GM12874 (cell line): ENCODE data around the gene MYLK.

Experiments used
- TF ChIP-seq, protein P1 (sequence below): IDR thresholded peaks from 2 replicates; pipeline ENCODE4 v1.5.1; 2011; ENCODE audit warnings: low read depth, mild to moderate bottlenecking, control low read depth, low read length, moderate library complexity; ENCODE audit not compliant: insufficient read depth

The MYLK gene

DNA sequence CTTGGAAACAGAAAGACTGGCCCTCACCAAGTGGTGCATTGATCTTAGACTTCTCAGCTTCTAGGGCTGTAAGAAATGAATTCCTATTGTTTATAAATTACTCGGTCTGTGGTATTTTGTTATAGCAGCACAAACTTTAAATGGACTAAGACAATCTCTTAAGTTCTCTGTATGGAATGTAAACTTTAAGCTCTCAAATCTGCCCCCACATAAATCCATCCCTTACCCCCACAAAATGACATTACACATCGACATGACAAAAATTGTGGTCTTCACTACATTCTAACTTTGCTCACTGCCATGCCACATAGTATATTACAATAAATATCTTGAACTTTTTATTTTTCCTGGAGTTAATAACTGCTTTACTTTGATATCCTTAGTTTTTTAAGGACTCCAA lies 121.3 kb downstream of the MYLK start:
- TF ChIP-seq, protein P1, sequence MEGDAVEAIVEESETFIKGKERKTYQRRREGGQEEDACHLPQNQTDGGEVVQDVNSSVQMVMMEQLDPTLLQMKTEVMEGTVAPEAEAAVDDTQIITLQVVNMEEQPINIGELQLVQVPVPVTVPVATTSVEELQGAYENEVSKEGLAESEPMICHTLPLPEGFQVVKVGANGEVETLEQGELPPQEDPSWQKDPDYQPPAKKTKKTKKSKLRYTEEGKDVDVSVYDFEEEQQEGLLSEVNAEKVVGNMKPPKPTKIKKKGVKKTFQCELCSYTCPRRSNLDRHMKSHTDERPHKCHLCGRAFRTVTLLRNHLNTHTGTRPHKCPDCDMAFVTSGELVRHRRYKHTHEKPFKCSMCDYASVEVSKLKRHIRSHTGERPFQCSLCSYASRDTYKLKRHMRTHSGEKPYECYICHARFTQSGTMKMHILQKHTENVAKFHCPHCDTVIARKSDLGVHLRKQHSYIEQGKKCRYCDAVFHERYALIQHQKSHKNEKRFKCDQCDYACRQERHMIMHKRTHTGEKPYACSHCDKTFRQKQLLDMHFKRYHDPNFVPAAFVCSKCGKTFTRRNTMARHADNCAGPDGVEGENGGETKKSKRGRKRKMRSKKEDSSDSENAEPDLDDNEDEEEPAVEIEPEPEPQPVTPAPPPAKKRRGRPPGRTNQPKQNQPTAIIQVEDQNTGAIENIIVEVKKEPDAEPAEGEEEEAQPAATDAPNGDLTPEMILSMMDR: no peak

DNA sequence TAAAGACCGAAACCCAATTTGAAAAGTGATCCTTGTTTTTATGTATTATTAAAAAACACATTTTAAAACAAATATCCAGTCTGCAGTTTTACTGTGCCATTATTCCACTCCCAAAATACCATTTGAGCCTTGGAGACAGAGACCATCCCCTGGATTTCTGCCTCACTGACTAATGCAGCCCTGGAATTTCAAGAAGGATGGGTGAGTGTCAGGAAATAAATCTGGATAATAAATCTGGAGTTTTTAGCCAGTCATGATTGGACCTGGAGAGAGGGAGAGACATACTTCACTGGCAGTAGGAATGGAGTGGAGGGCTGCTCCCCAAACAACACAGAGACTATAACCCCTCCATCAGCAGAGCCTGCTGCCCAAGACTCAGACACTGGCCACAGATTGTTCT lies 123.3 kb downstream of the MYLK start:
- TF ChIP-seq, protein P1: no peak

DNA sequence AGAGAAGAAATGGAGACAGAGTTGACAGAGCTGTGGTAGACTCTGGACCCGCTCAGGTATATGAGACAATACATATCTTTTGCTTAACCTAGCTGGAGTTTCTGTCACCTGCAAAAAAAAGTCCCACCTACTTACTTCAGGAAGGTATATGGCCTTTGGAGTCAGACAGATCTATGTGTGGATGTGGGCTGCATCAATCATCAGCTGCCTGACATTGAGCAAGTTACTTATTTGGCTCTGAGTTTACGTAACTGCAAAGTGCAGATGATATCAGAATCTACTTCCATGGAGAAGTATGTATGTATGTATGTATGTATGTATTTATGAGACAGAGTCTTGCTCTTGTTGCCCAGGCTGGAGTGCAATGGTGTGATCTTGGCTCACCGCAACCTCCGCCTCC lies 124.3 kb downstream of the MYLK start:
- TF ChIP-seq, protein P1: no peak

DNA sequence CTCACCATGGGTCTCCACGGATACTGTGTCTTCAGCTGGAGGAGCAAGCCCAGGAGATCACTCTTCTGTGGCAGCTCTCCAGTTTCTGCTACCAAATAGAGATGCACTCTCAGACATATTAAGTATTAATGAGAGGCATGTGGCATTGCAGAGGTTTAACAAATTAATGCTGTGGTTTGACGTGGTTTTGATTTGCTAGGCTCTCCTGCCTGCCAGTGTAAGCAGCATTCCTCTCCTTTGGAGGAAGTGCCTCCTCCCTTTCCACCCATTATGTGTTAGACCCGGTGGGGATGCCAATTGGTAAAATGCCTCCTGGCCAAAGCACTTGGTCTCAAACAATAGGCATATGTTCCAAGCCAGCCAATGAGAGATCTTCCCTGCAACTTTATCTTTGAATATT lies 124.8 kb downstream of the MYLK start:
- TF ChIP-seq, protein P1: no peak

DNA sequence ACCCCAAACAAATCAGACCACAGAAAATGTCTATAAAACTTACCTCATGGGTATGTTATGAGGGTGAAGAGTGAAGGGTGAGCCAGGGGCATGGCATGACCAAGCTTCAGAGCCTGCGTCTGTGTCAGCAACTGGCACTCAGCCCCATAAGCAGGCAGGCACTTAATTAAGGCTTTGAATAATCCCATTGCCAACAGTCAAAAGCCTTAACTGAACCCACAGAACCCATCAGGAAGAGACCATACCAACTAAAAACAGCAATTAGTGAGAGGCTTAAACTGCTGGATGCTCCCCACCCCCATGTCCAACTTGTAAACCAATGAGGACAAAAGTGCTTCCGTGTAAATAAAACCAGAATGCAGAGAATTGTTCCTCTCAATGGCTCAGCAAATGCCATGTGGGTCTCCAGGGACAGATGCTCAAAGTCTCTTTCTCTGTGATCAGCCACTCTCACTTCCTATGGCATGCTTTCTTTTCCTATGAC lies 126.0 kb downstream of the MYLK start:
- TF ChIP-seq, protein P1: no peak

DNA sequence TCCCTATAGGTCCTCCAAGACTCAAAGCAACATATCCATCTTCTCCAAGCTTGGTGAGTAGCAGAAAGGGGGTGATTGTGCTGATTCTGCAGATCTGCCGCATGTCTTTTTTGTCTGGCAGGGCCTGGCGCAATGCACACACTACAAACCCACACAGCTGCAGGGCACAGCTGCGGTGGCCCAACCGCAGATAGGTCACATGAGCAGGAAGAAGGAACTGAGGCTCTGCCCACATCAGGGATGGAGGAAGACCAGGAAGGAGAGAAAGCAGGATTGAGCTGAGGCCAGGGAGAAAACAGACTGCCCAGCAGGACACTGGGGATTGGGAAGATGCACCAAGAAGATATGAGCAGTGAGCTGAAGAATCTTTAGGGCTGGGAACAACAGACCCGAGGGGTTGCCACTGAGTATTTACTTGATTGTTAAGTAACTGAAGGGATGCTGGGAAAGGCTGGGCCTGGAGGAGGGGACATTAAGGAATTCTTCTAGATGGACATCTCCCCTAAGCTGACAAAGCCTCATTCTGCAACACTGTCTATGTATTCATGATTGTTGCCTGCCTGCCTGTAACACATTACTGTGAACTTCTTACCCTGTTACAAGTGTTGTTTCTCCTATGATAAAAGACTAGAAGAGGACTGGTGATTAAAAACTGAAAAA lies 126.7 kb downstream of the MYLK start:
- TF ChIP-seq, protein P1: no peak

DNA sequence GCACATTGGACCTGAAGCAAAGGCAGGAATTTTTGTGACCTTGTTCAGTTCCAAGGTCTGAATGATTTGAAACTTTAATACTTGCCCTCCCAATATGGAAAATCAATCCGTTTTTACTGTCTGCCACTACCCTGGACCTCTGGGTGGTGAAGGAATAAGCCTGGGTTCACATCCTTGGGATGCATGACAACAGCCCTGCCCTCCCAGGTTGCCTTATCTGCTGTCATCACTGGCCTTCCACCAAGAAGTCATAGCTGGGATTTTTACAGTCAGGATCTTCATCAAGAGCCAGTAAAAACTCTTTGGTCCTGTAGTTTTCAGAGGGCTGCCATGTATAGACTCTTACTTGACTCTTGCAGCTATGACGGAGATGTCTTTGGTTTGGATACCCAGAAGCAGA lies 128.6 kb downstream of the MYLK start:
- TF ChIP-seq, protein P1: no peak
